CD4-positive, alpha-beta T cell treated with Interleukin-6 at 100 ng/mL for 8 hours (primary cell): ENCODE data around the gene CHD6.

Experiments used
- DNase-seq: peaks from one replicate; pipeline ENCODE4 v3.0.0-alpha.2; 2020; ENCODE audit warnings: mixed read lengths, low spot score

Gene CHD6

GRCh38 chr20:41366546-41367392 is 251.4 kb downstream of the CHD6 start, which contains the start of gene EMILIN3:
Gene EMILIN3 (minus strand): TSS chr20:41366818. CDS start chr20:41366634, 184 bp downstream.
- DNase-seq, result no peak

DNA sequence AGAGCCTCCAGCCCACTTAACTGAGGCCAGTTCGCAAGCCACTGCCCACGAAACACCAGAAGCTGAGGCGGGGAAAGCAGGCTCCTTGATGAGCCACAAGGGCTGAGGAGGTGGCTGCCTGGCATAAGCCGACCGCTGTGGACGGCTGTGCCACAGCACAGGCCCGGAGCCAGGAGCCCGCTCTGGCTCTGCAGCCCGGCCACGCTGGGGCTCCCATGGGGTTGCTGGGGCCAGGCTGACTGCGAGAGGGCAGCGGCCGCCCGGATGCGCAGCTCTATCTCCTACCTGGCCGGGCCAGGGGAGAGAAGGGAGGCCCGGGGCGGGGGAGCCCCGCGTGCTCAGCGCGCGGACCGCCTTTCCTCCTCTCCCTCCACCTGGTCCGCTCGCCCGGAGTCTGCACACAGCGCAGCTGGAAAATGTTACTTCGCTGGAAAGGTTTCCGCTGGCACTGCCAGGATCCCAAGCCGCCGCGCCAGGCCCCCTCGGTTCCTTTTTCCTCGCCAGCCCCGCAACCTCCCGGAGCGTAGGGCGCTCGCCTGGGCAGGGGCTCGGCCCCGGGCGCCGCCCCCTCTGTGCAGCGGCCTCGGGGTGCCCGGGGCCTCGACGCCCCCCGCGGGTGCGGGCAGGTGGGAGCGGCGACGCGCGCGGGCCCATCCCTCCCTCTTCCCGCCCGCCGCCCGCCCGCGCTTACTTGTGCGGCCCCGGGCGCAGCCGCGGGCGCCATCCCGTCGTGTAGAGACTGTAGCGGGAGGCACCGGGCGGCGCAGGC is 252.2 kb downstream of the CHD6 start:
- no peak for DNase-seq

GRCh38 chr20:41364967-41365765 is 253.0 kb downstream of the CHD6 start:
- DNase-seq, result no peak

DNA sequence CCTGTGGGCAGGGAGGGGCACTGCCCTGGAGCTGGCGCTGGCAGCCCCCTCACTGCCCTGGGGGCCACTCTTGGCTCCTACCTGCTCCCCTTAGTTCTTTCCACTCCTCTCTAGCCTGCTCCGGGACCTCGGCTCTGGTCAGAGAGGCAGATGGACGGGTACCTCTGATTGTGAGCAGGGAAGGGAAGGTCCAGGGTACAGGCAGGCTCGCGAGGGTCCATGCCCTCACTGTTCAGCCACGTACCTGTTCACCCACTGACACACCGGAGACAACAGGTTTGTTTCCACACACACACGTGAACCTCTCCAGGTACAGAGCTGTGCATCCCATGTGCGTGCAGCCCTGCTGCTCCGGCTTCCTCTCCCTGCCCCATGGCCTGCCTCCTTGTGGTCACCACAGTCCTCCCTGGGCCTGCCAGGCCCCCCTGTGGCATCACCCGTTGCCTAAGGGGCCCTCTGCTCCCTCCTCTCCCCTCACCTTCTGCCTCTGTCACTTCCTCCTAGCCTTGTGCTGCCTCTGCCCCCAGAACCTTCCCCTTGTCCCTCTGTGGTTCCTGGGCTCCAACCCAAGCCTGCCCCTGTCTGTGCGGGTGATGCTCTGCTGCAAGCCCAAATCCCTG is 253.8 kb downstream of the CHD6 start:
- no peak for DNase-seq

DNA sequence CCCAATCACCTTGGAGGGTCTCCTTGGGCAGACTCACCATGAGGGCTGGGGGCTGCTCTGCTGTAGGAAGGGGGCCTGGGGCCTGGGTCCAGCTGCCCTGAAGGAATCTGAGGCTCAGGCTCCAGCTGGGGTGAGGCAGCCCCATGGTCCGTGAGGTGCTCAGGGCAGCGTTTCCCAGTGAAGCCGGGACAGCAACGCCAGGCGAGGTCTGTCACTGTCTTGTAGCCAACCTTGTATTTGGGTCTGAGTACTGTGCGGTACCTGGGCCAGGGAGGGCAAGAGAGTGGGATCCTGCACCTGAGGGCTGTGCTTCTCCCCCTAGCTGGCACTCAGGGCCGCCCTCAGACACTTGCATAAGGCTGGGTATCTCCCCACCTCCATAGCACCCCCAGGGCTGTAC is 254.6 kb downstream of the CHD6 start:
- no peak for DNase-seq

- no peak for DNase-seq
Observed at GRCh38 chr20:41362748-41363140, 255.4 kb downstream of the CHD6 start.

- no peak for DNase-seq
Observed at GRCh38 chr20:41361757-41362747, 256.1 kb downstream of the CHD6 start.

DNA sequence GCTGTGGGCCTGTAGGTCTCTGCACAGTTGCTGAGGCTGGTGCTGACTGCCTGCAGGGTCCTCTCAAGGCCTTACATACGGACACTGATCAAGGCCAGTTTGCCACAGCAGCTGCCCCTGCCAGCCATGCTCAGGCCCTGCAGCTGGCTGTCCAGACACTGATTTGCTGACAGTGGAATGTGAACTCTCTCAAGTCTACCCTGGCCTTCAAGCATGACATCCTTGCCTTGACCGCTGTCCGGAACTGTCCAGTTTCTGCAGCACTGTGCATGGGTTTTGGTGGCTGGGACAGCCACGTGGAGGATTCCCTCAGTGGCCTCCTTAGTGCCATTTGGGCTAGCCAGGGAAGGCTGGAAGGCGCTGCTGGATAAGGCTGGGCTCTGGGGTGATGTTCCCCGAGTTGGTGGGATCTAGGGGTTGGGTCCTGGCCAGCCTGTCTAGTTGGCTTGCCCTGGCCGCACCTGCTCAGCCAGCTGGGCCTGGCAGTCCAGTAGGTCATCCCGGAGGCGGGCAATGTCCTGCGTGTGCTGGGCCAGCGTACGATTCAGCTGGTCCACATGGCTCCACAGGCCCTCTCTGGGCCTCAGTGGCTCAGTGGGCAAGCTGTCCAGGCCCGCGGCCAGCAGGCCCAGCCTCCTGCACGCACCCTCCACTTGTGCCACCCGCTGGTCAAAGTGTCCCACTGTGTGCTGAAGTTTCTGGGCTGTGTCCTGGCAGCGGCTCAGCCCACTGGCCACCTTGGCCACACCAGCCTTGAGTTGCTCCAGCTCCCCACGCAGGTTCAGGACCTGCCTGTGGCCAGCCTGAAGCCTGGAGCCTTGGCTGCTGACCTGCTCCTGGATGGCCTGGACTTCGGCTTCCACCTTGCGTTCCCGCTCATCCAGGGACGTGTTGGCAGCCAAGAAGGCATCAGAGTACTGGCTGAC is 257.1 kb downstream of the CHD6 start:
- no peak for DNase-seq

DNA sequence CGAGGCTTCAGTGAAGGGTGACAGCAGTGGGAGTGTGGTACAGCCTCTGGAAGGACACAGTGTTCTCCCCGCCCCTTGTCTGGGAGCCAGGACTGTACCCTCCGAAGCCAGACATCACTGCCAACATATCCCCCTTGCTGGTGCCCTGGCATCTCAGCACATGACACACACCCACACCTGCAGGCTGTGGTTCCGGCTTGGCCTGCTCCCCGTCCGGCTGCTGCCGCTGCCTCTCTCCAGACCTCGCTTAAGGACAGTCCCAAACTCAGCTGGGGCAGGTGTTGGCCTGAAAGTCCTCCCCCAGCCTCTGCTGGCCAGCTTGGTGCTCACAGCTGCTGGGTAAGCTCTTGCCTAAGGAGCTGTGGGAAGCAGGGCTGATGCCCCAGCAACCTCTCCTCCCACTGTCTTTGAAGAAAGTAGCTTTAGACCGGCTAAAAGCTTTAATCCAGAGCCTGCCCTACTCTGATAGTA is 258.6 kb downstream of the CHD6 start:
- no peak for DNase-seq

GRCh38 chr20:41358717-41359116 is 259.5 kb downstream of the CHD6 start:
- no peak for DNase-seq

GRCh38 chr20:41358230-41358629 is 259.9 kb downstream of the CHD6 start:
- DNase-seq, result no peak

- DNase-seq, result no peak
Observed at GRCh38 chr20:41357424-41358163, 260.6 kb downstream of the CHD6 start.

GRCh38 chr20:41356951-41357350 is 261.2 kb downstream of the CHD6 start:
- DNase-seq, result no peak

DNA sequence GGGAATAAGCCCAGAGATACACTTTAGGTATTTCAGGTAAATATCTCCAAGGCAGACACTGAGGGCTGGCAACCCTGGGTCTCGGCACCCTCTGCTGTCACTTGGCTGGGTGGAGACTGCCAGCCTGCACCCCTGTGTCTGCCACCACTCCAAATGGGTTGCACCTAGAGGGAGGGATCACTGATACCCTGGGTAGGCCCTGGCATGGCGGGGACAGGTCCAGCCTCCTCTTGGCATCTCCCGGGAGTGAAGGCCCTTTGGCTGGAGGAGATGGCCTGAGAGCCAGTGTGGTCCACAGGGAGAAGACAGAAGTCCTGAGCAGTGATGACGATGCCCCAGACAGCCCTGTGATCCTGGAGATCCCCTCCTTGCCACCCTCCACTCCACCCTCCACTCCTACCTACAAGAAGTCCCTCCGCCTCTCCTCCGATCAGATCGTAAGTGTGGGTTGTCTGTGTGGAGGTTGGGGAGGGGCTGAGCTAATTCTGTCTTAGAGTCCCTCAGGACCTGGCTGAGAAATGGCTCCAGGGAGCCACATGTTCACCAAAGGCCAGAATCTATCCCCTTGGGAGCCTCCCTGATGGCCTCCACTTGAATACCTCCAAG is 262.5 kb downstream of the CHD6 start:
- no peak for DNase-seq

GRCh38 chr20:41355192-41355591 is 263.0 kb downstream of the CHD6 start:
- DNase-seq, result no peak

DNA sequence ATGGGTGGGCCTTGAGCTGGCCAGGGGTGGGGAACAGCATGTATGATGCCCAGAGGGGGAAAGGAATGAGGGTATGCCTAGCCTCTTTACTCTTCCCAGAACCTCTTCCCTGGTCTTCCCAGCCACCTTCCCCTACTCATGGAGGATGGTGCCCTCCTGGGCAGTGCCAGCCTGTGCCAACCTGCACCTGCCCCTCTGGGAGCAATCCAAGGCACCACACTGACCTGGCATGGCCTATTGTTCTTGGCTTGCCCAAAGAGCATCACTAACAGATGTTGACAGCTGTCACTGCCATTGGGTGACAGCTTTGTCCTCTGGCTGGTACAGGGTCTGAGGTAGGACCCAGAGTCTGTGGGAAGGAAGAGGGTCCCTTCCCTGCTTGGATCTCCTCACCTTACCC is 264.6 kb downstream of the CHD6 start:
- no peak for DNase-seq

- DNase-seq, result no peak
Observed at GRCh38 chr20:41352666-41353065, 265.5 kb downstream of the CHD6 start.

DNA sequence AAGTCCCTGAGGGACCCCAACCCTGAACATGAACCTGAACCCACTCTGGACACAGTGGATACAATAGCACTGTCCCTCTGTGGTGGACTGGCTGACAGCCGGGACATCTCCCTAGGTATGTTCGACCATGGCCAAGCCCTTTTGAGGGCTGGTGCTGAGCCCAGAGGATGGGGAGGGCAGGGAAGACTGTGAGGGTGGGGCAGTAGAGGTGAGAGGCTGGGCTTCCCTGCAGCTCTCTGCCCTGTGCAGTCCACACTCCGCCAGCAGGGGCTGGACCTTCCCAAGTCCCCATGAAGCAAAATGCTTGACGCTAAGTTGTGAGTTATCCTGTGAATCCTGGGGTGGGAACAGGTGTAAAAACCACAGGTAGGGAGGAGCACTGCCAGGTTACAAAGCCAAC is 266.1 kb downstream of the CHD6 start:
- DNase-seq, result no peak
